ENCODE results near the gene SH3D21.

SH3D21 gene

DNA sequence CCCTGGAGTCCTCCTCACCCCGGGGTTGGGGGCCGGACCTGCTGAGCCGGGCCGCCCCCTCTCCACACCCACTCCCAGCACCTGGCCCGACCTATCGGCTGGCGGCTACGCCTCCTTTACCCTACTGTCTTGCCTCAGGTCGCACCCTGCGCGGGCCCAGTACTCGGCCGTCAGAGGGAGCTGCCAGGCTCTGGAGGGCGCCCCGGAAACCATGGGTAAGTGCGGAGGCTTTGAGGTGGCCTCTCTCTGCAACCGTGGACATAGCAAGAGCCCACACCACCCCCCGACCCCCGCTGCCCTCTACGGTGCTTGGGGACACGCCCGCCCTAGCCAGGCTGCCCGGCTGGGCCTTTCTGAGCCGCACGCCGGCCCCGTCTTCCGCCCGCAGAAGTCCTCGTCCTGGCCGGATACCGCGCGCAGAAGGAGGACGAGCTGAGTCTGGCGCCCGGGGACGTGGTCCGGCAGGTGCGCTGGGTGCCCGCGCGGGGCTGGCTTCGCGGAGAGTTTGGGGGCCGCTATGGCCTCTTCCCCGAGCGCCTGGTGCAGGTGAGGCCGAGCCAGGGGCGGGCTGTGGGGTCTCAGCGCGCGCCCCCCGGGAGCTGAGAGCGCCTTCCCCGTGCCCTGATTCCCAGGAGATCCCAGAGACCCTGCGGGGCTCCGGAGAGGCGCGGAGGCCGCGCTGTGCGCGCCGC lies at the start of gene SH3D21:
Gene SH3D21, plus strand, starts transcription at position 159 of the 692 bp plus-strand sequence. Its CDS starts 53 bp downstream, at position 212.
- peak; percentile 57 for DNase-seq

DNA sequence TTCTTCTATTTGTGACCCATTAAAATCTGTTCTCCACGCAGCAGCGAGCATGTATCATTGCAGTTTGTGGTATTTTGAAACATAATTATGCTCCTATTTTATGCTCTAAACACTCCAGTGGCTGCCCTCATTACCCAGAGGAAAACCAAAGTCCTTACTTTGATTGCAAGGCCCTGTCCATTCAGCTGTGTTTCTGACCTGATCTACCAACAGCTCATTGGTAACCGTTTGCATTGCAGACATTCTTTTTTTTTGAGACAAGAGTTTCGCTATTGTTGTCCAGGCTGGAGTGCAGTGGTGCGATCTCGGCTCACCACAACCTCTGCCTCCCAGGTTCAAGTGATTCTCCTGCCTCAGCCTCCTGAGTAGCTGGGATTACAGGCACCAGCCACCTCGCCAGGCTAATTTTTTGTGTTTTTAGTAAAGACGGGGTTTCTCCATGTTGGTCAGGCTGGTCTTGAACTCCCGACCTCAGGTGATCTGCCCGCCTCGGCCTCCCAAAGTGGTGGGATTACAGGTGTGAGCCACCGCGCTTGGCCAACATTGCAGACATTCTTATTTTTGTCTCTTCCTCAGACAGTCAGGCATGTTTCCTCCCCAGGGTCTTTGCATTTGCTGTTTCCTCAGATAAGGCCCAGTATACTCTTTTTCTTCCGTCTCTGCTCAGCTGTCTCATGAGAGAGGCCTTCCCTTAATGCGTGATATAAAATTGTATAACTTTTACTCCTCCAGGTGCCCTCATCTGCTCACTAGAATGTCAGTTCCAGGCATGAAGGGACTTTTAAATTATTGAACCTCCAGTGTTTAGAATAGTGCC lies 49.4 kb upstream of the SH3D21 start:
- no peak for DNase-seq

DNA sequence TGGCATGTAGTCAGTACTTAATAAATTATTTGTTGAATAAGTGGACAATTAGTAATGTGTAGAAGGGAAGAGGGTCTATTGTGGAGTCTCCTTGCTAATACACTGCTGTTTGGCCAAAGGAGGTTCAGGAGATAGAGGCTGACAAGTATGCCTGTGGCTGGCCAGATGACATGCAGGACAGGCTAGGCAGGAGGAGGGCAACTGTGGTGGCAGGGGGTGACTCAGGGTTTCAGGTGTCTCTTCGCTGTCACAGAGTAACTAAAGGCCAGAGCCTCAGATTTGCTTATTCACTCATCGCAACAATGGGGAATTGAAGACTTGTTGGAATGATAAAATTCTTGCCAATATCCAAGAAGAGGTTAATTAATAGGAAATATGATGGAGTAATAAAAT lies 48.8 kb upstream of the SH3D21 start:
- no peak for DNase-seq

DNA sequence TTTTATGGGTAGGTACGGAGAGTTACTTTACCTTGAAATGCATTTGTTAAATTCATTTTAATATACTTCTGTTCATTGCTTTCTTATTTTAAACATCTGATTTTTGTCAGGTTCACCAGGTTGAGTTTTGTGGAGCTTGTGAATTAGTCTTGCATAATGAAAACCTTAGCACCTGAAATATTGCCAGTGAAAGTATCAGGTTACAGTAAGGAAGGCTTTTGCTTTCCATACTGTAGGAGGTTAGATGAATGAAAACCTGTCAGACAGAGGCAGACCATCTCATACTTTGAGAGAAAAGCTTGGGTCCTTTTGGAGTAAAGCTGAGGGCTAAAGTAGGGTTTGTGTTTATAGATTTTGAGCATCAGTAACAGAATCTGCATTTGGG lies 47.2 kb upstream of the SH3D21 start:
- DNase-seq: no peak

DNA sequence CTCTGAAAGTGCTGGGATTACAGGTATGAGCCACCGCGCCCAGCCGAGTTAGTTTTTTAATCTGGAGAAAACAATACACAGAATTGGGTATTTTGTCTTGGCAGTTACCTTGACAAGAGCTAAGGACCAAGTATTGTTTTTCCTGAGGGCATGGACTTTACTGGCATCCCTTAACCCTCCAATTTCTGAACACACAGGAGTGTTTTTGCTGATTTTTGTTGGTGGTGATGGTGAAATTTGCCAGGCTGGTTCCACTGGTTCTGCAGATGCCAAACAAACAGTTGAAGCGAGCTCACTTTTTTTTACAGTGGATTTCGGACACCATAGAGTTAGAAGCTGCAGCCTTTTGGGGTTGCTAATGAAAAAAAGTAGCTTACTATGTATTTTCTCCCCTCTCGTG lies 37.2 kb upstream of the SH3D21 start:
- DNase-seq: no peak

DNA sequence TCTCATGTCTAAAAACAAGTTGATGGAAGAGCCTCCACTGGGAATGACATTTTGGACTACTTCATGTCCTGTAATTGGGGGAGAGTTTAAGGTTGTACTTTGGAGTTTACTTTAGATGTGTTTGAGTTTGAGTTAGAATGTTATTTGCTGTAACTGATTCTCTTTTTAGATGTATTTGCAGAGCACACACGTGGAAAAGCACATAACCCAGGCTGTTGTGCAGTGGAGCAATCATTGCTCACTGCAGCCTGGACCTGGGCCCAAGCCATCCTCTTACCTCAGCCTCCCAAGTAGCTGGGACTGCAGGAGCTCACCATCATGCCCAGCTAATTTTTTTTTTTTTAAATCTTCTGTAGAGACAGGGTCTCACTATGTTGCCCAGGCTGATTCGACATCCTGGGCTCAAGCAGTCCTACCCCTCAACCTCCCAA lies 36.7 kb upstream of the SH3D21 start:
- no peak for DNase-seq

DNA sequence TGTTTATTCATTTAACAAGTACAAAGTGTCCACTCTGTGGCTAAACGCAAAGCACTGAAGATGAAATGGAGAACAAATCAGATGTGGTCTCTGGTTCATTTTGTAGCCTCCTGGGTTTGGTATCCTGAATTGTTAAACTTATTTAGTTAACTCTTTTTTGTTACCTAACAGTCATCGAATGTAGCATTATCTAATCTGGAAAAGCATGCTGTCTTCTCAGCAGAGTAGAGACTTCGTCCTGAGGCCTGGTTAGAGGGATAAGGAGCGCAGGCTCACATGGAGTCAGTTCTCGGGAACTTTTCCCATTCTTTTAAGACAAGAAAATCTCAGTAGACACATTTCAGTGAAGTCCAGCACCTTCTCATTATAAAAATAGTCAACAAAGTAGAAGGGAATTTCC lies 33.1 kb upstream of the SH3D21 start:
- DNase-seq: no peak

DNA sequence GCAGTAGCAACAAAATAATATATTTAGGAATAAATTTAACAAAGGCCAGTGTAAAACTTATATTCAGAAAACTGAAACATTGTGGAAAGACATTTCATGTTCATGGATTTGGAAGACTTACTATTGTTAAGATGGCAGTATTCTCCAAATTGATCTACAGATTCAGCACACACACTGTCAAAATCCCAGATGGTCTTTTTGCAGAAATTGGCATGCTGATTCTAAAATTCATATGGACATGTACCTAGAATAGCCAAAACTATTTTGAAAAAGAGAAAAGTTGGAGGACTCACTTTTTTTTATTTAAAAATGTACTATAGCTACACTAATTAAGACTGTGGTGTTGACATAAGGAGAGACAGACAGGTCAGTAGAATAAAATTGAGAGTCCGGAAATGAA lies 32.0 kb upstream of the SH3D21 start:
- no peak for DNase-seq

DNA sequence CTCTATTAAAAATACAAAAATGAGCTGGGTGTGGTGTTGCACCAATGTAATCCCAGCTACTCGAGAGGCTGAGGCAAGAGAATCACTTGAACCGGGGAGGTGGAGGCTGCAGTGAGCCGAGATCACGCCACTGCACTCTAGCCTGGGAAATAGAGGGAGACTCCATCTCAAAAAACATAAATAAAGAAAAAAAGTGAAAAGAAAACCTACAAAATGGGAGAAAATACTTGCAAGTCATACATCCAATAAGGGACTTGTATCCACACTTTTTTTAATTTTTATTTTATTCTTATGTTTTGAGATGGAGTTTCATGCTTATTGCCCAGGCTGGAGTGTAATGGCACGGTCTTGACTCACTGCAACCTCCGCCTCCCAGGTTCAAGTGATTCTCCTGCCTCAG lies 29.5 kb upstream of the SH3D21 start:
- no peak for DNase-seq

DNA sequence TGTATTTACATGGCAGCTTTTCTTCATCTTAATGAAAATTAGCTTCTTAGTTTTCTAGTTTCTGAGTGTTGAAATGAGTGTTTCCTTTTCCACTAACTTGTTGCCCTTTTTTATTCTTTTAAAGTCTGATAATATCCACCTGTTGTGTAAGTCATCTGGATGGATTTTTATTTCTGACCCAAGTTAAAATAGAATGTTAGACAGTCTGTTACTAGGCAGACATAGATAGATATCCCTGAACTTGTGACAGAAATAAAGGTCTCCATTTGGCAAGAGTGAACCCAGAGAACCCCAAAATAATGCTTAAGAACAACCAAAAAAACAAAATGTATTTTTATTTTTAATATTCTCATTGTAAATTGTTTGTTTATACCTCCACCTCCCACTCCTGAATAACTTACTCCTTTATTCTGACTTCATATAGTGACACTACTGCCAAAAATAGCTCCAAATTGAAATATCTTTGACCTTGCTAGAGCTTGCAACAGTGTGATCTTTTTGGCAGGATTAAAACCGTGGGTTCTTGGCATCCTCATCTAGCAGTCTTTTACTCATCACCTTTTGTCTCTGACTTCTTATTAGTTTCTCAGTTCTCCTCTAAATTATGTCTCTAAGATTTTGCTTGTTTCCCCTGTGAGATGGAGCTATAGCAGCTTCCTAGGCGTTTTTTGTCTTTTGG lies 26.9 kb upstream of the SH3D21 start:
- no peak for DNase-seq

DNA sequence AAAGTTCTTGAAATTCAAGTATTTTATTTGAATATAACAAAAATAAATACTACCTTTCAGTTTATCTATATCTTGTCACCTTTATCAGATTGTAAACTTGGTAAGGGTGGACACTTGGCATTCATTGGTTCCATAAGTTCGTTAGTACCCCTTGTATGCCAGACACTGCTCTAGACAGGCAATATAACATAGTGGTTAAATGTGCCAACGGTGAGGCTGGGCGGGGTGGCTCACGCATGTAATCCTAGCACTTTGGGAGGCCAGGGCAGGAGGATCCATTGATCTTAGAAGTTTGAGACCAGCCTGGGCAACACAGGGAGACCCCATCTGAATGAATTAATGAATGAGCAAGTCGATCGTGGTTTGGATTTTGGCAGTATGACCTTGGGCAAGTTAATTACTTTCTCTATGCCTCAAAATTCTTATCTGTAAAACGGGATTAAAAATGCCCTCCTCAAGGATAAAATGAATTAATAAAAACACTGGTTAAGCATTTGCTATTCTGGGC lies 26.3 kb upstream of the SH3D21 start:
- DNase-seq: no peak

DNA sequence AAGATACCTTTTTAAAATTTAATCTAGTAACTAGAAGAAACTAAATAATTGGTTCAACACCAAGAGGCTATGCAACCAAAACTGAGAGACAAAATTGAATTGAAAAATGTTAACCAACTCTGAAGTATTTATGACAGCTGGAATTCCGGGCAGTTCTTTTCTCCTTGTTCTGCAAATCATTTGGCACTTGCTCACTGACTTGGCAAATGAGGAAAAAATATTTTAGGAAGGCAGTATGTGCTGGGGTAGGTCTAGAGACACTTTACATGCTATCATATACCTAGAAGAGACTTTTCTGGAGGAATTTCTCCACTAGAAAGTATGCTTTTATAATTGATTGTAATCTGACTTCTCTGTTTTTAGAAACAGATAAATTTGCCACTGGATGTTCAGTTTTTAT lies 22.1 kb upstream of the SH3D21 start:
- DNase-seq: no peak

DNA sequence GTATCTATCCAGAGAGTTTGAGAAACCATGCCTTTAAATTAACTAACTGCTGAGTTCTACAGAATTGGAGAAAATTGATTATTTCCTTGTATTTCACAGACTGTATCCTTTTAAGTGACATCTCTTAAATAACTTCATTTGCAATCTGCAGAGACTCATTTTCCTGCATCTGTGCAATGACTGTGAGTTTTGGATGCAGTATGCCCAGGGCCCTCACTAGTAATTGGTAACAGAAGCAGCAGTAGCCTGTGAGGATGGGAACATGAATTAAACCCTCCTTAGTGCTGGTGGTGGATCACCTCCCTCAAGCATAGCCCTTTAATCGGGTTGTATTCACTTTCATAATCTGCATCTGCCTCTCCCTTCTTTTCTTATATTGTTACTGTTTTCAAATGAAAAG lies 21.7 kb upstream of the SH3D21 start:
- no peak for DNase-seq

DNA sequence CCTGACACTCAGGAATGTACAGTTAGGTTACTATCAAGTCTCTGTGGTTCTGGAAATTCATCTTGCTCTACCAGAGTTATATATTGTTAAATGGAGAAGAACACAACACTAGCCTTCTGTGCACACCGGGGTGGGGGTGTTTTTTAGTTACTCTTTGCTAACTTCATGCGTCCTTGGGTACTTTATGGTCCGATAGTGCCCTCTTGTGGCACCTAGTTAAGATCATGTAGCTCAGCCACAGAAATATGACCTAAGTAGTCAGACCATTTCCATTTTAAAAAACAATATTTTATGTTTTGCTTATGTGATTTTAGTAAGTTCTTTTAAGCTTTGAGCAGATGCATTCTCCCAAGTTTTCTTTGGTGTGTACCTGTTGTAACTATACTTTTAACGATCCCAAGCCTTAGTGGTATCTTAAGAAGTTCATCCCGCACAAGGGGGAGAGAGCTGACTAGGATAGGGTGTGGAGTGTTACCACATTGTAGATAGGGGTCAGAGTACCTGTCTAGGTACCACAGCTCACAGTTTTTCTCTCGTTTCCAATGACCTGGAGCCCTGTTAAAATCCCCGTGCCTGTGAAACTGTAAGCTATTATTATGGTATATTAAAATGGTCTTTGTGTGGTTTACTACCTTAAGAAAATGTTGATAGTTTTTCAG lies 20.6 kb upstream of the SH3D21 start:
- DNase-seq: peak; percentile 61

DNA sequence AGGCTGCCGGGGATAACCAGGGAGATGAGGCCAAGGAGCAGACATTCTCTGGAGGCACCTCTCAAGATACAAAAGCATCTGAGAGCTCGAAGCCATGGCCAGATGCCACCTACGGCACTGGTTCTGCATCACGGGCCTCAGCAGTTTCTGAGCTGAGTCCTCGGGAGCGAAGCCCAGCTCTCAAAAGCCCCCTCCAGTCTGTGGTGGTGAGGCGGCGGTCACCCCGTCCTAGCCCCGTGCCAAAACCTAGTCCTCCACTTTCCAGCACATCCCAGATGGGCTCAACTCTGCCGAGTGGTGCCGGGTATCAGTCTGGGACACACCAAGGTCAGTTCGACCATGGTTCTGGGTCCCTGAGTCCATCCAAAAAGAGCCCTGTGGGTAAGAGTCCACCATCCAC lies 19.4 kb upstream of the SH3D21 start:
- no peak for DNase-seq

DNA sequence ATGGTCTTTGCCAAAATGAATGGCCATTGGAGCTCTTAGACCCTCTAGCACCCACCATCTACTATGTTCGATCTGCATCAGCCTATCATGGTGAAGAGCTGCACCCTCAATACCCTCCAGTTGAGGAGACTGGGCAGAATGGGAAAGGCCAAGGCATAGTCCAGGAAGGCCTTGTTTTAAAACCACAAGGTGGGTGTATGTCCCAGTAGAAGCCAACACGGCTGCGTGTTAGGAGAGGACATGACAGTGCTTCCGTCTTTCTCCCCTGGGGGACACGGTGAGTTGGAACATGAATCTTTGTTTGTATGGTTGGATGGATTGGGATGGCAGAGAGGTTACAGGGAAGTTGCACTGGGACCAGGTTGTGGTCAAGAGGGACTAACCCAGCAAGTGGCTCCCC lies 18.6 kb upstream of the SH3D21 start:
- DNase-seq: no peak

DNA sequence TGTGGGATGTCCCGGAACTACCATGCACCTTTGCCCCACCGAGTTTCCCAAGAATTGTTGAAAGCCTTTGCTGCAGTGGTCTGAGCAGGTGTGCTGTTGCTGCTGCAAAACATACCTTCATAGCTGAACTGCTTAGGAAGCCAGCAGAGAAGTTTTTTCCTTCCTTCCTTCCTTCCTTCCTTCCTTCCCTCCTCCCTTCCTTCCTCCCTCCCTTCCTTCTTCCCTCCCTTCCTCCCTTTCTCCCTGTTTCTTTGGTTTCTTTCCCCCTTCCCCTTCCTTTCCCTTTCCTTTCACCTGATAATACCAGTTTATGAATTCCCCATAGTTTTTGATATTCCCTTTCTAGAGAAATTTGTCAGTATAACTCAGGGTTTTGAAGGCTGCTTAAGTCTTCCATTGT lies 10.8 kb upstream of the SH3D21 start:
- no peak for DNase-seq

DNA sequence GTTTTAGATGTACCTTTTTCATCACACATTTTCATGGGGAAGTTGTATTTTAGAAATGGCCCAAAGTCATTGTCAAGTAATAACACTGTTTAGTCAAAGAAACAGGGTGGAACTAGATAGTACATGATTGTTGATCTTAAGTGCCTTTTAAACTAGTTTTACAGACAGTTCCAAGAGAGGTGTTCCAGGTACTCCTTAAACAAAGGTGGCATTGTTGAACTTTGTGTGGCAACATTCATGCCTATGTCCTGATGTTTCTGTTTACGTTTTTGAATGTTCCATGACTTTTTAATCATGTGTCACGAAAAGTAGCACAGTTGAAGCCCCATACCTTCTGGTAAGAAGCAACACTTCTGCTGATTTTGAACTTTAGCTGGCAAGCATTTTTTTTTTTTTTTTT lies 9.1 kb upstream of the SH3D21 start:
- DNase-seq: no peak

DNA sequence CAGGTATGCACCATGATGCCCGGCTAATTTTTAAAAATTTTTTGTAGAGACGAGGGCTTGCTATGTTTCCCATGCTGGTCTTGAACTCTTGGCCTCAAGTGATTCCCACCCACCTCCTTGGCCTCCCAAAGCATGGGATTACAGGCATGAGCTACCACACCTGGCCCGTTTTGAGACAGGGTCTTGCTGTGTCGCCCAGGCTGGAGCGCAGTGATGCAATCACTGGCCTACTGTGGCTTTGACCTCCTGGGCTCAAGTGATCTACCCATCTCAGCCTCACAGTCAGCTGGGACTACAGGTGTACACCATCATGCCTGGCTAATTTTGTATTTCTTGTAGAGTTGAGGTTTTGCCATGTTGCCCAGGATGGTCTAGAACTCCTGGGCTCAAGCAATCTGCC lies 7.5 kb upstream of the SH3D21 start:
- no peak for DNase-seq

DNA sequence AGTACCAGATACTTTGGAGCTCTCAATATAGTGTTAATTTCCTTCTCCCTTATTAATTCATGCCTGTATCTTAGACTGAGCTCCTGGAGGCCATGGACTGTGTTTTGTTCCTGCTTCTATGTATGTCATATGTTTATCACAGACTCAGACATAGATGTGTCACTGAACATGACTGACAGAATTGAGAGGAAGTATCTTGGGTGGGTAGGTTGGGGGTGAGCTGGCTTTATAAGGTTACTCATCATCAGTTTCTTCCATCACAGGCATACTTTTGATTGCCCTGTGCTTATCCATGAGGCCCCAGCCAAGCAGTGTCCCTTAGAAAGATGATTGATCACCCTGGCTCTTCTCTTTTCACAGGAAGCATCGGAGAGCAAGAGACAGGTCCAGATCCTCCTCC lies 5.6 kb upstream of the SH3D21 start:
- DNase-seq: no peak

DNA sequence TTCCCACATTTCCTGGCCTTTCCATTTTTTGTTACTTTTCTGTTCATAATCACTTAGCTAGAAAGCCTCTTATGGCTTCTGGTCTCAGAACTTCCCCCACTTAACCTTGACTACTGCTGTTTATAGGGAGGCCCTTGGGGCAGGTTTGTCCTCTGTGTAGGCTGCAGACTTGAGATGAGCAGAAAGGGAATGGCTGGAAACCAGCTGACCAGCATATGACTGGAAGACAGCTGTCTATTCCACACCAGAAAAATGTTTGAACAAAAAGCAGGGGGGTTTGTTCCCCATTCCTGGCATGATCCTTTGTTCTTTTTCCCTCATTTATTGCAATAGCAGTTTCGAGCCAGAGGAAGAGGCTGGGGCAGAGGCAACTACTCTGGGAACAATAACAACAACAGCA lies 4.9 kb upstream of the SH3D21 start:
- no peak for DNase-seq

DNA sequence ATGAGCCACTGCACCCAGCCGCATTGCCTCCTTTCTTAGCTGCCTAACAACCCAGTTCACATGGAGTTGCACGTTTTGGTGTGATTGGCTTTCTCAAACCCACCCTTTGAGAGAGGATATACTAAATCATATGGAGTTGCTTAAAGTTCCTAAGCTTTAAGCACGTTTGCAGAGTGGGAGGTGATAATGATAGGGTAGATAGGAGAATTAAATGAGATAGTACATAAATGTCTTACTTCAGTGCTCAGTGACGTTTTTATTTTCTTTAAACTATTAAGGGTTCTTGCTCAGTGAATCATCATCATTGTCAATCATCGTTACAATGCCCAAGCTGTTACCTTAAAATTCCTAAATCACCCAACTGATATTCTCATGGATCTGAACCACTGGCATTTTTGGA lies 2.9 kb upstream of the SH3D21 start:
- no peak for DNase-seq

DNA sequence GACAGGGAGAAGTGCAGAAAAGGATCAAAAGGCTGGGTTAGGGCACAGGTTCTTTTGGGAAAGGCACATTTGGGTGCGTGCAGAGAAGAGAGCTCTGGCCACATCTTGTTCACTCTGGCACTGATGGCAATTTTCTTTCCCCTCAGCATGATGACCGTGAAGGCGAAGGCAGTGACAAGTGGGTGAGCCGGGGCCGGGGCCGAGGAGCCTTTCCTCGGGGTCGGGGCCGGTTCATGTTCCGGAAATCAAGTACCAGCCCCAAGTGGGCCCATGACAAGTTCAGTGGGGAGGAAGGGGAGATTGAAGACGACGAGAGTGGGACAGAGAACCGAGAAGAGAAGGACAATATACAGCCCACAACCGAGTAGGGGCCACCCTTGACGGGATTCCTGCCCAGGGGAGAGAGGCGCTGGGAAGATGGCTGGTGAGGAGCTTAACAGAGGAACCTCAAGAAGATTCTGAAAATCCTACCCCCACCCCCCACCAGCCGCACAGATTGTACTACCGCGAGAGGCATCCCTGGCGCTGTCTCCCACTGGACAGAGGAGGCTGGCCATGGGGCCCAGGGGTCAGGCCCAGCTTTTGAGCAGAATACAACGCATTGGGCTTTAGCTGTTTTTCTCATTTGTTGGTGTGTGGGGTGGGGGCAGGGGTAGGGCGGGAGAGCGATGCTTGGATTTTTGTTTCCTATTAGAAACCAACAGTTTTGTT lies 2.4 kb upstream of the SH3D21 start:
- no peak for DNase-seq

Measured in activated CD4-positive, alpha-beta T cell treated with anti-CD3 and anti-CD28 coated beads, Interleukin-2, amount 50 U/mL, for 1 hour (primary cell).